SK-N-SH (cell line): ENCODE results near the gene FAM89B.
A peak's percentile ranks its signal among the peaks of the same experiment; 100 is the strongest.

ENCODE experiments used
- CTCF ChIP-seq: fragments of 200-600 bp; sonication (generic); IDR thresholded peaks from 2 replicates; pipeline ENCODE4 v1.6.1; 2017; ENCODE audit warnings: antibody characterized with exemption, mild to moderate bottlenecking, moderate library complexity
- GATA2 ChIP-seq: sonication (generic); formaldehyde crosslinking; IDR thresholded peaks from 2 replicates; pipeline ENCODE4 v1.5.0; 2020; ENCODE audit warnings: mild to moderate bottlenecking, missing genetic modification reagents
- POLR2AphosphoS5 ChIP-seq: IDR thresholded peaks from 2 replicates; pipeline ENCODE4 v1.6.1; 2012; ENCODE audit warnings: low read depth, low read length
- RAD21 ChIP-seq: IDR thresholded peaks from 2 replicates; pipeline ENCODE4 v1.6.1; 2012; ENCODE audit warnings: mild to moderate bottlenecking, low read length
- REST ChIP-seq: IDR thresholded peaks from 2 replicates; pipeline ENCODE4 v1.6.1; 2012; ENCODE audit warnings: mild to moderate bottlenecking, low read depth, low read length, moderate library complexity

- TF ChIP-seq REST (peak; percentile 20; the same call in 1 of the 2 replicates), CTCF (peak; percentile 65), RAD21 (peak; percentile 62), POLR2AphosphoS5 (peak; percentile 60), GATA2 (CRISPR knock-in tag) (no peak)
Measured at GRCh38 chr11:65569973-65570918, 2.1 kb upstream of the FAM89B start, which contains the start of gene ZNRD2.
